NCI-H1930 (cell line): ENCODE results near the gene STAM.
"Not testable (repeated sequence)": the region's sequence is repeated elsewhere in the genome, so short reads cannot be mapped to it uniquely, and the experiment has no call there.

ENCODE experiments used
- DNase-seq, 2 experiments: peaks; one replicate each; lab custom pipeline; 2025; lab: John Stamatoyannopoulos, UW

The STAM gene

DNA sequence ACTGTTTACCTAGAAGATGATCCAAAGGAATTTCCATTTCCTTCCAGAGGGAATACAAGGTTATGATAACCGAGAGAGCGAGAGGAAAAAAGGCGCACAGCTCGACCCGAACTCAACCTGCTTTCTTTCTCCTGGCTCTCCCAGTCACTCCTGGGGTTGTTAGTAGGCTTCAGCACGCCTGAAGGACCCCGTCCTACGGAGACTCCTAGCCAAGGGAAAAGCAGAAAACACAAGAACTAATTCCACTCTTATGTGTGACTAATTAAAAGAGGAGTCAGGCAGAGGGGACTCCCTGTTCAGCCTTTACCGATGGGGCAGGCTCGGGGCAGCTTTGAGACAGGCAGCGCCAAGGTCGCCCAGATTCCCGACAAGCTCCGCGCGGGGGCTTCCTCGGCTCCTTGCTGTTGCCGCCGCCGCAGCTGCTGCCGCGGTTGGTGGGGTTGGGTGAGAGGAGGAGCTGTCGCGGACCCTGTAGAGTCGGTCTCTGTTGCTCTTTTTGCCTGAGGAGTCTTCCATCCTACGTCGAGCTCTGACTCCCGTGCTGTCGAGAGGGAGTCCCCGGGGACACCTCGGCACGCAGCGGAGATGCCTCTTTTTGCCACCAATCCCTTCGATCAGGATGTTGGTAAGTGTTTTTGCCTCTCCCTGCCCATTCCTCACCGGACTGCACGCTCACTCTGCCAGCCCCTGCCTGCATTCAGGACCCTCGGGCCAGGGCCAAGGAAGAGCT is at the start of gene STAM:
TSS of gene STAM (plus strand) at position 397 of the 730 bp plus-strand sequence. CDS start at position 586, 189 bp downstream.
- peak; percentile 32 to 73 for DNase-seq

DNA sequence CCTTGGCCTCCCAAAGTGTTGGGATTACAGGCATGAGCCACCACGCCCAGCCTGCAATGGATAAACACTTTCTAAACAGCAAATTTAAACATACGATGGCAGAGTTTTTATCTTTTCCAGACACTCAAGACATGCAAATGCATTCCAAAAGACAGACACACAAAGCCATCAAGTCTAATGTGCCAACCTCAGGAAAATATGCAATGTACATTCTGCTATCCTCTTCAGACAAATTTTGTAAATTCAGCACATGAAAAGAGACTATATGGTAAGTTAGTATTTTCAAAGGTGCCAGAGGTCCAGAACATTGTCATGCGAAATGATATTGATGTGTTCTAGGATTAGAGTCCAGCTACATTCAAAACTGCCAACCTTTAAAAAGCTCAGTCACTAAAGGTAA is 46.6 kb upstream of the STAM start:
- DNase-seq = no peak

DNA sequence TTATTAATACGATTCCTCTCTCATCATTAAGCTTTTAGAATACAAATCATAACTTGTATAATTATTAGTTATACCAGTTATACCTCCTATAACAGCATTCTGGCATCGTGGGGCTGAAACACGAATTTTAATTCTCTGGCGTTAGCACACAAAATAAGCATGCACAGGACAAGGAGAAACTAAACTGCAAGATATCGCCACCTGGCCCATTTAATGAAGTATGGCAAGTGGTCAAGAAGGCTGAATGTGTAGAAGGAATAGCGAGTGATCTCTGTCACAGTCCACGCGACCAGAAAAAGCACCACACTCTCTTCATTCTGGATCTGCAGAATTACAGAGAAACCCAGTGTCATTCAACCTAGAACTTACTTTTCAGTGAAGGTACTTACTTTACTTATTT is 44.9 kb upstream of the STAM start:
- DNase-seq = no peak

DNA sequence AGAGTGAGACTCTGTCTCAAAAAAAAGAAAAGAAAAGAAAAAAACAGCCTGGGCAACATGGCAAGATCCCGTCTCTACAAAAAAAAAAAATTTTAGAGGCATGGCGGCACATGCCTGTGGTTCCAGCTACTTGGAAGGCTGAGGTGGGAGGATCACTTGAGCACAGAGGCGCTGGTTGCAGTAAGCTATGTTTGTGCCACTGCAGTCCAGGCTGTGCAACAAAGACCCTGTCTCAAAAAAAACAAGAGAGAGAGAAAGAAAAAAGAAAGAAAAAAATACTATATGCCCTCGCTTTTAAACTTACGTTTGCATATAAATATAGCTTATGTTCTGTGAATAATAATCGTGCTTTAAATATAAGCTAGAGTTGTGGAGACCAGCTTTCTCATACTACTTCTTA is 38.0 kb upstream of the STAM start:
- DNase-seq = no peak

DNA sequence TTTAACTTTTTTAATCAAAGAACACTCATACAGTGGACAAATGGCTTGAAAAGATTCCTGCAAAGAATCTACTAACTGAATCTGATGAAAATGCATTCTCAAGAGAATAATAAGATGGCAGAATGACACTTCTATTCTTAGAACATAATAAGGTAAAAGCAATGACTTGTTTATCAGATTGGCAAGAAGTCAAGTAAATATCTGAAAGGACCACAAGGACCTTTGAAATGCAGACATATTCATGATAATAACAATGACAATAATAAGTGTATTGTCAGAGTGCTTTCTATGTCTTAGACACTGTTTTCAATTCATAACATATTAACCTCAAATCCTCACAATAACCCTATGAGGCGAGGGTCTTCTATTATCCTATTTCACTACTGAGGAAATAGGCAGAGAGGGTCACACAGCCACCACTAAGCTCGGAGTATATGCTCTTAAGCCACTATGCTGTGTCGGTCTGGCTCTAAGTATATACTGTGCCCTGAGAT is 37.4 kb upstream of the STAM start:
- no peak for DNase-seq

DNA sequence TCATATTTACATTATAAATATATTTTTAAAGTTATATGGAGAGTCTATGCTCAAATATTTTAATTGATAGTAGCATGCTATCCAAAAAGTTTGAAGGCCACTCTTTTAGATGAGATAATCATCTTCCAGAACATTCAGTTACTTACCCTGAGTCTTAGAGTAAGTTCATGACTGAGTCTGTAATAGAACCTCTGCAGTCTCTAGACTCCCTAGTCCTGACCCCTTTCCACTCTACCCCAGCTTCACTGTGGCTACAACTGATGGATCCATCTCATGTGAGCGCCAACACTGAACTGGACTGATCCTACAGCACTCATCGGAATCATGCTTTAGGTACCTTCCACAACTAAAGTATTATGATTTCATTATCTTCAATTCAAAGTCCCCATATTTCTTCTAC is 36.9 kb upstream of the STAM start:
- DNase-seq = no peak

DNA sequence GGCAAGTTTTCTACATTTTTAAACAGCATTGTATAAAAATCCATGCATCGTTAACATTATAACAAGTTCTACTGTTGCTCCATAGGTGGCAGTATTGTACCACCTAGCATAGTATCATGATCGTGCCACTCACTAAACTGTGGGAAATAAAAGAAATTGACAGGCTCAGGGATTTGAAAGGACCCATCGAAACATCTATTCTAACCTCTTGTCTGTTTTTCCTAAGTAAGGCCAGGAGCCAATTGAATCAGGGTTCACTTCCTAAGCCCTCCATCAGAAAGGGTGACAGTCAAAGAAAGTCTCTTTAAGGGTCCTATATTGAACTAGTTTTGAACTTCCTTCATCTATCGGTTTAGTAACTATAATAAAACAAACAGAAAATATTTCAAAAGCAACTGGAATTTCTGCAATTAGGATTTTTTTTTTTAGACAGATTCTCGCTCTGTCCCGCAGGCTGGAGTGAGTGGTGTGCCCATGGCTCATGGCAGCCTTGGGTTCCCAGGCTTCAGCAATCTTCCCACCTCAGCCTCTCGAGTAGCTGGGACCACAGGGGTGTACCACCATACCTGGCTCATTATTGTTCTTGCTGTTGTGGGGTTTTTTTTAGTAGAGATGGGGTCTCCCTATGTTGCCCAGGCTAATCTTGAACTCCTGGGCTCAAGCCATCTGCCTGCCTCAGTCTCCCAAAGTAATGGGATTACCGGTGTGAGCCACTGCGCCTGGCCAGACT is 36.2 kb upstream of the STAM start:
- DNase-seq = no peak

DNA sequence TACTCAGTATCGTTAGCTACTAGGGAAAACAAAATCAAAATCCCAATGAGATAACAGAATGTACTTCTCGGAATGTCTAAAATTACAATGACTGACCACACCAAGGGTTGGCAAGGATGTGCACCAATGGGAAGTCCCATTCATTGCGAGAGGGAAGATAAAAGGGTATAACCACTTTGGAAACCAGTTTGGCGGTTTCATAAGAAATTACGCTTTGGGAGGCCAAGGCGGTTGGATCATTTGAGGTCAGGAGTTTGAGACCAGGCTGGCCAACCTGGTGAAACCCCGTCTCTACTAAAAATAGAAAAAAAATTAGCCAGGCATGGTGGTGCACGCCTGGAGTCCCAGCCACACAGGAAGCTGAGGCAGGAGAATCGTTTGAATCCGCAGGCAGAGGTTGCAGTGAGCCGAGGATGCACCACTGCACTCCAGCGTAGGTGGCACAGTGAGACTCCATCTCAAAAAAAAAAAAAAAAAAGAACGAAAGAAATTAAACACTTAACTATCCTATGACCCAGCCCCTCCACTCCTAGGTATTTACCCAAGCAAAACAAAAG is 34.4 kb upstream of the STAM start:
- no peak for DNase-seq

DNA sequence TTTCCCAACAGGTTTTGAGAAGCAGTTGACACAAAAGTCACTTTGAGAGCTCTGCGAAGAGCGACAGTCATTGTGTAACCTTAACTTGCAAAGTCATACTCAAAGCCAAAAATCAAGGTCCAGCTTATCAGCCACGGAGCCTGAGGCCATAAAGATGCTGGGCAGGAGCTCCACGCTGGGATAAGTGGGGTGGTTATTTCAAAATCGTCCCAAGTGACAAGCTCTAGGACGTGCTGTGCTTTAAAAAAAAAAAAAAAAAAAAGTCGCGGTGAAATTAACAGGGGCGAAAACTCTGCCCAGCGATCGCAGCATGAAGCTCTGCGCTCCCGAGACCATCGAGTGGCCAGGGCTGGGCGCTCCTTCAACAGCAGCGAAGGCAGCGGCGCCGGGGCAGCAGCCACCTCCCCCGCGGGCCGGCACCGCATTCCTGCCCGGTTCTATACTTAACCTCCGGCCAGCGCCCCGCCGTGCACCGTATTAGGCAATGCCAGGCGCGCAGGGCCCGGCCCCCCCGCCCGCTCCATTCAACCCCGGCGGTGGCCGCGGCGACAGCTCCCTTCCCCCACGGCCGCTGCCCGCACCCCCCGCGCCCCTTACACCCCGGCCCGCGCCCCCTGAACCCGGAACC is 27.4 kb upstream of the STAM start:
- no peak for DNase-seq

DNA sequence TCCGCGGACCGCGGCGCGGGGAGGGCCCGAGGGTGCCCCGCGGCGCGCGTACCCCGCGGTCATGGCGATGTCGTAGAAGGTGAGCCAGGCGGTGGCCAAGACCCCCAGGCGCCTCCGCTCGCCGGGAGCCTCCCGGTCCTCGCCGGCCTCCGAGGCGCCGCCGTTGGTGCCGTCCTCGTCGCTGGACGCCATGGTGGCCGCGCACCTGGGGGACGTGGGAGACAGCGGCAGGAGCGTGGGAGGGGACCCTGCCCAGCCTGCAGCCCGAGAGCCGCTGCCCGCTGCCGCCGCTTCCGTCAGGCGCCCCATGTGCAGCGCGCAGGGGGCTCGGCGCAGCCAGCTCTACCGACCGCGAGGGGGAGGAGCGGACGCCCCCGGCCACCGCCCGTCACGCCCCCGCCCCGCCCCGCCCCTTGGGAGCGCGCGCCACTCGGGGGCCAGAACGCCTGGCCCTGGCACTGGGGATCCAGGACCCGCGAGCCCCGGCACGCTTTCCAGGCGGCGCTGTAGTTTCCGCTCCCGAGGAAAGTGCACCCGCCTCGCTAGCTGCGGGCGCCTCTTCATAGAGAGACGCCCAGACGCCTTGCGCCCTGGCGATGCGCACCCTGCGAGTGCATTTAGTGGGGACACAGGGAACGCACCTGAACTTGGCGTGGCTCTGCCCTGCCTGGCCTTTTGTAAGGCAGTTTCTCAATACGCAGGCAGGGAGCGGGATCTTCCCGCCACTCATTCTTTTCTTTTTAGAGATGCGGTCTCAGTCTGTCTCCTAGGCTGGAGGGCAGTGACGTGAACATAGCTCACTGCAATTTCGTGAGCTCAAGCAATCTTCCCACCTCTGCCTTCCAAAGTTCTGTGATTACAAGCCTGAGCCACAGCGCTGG is 26.7 kb upstream of the STAM start, which contains the start of gene HACD1:
TSS of gene HACD1 (minus strand) at position 344 of the 881 bp plus-strand sequence. CDS start at position 309, 35 bp downstream.
- DNase-seq = peak; percentile 30 to 40

DNA sequence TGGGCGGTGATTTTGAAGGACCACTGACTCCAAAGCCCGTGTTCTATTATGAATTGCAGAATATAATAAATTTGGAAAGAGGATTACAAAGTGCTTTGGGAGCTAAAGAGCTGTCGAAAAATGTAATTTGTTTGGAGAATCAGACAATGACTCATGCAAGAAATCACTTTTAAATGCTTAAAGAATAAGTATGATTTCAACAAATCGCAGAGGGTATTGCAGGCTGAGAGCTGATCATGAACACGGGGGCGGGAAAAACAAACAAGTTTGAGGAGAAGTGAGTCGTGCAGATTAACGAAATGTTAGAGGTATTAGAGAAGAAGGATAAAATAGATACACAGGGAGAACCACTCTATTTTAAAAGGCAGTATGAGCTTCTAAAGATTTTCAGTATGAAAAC is 21.9 kb upstream of the STAM start:
- DNase-seq = no peak

DNA sequence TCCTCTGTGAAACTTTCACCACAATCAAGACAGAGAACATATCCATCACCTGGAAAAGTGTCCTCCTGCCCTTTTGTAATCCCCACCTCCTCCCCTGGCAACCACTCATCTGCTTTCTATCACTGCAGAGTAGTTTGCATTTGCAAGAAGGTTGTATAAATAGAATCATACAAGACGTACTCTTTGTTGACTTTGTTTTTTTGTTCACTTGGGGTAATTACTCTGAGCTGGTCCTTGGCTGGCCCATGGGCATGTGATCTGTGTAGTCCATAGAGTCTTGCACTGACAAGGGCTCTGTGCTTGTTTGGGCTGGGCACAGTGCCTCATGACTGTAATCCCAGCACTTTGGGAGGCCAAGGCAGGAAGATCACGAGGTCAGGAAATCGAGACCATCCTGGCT is 19.0 kb upstream of the STAM start:
- no peak for DNase-seq

DNA sequence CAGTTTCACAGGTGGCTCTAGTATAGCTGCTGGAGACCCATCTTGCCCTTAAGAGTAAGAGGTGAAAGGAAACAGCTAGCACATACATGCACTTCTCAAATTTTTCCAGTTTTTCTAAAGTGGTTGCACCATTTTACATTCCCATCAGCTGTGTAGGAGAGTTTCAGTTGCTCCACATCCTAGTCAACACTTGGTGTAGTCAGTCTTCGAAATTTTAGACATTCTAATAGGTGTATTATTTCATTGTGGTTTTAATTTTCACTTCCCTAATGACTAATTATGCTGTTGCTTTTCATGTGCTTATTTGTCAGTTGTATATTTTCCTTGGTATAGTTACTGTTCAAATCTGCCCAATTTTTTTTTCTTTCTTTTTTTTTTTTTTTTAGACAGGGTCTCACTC is 17.3 kb upstream of the STAM start:
- DNase-seq = no peak

DNA sequence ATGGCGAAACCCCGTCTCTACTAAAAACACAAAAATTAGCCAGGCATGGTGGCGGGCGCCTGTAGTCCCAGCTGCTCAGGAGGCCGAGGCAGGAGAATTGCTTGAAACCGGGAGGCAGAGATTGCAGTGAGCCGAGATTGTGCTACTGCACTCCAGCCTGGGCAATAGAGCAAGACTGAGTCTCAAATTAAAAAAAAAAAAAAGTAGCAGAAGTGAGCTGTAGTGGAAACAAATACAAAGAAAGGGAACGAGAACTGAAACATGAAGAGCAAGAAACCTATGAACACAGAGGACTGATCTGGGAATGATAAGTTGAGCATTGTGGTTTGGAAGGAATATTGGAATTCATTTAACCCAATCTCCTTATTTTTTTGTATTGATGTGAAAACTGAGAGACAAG is 11.4 kb upstream of the STAM start:
- DNase-seq = not testable (repeated sequence)

DNA sequence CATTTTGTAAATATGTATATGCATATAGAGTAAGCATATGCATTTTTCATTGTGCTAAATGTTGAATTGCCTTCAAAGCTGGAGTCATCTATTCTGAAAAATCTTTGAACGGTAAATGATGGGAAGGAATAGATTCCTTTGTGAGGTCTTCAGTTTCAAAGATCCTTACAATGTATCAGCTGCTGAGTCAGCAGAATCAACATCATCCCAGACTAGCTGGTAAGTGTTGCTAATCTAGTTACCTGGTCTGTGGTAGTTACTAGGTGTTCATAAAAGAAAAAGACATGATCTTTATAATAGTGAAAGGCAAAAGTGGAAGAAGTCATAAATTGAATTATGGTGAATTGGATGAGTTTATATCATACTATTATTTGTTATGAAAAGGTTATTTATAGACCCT is 10.6 kb upstream of the STAM start:
- DNase-seq = no peak

DNA sequence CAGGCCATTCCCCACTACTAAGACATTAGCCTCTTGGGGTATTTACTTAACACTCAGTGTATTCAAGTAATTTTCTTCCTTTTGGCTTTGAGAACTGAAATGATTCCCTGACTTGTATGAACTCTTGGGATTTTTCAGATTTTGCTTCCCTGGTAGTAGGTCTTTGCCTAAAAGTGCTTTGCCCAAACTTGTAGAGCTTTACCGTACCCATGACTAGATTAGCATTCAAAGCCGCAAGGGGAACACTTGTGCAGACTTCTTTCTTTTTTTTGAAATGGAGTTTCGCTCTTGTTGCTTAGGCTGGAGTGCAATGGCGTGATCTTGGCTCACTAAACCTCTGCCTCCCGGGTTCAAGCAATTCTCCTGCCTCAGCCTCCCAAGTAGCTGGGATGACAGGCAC is 6.1 kb upstream of the STAM start:
- no peak for DNase-seq

DNA sequence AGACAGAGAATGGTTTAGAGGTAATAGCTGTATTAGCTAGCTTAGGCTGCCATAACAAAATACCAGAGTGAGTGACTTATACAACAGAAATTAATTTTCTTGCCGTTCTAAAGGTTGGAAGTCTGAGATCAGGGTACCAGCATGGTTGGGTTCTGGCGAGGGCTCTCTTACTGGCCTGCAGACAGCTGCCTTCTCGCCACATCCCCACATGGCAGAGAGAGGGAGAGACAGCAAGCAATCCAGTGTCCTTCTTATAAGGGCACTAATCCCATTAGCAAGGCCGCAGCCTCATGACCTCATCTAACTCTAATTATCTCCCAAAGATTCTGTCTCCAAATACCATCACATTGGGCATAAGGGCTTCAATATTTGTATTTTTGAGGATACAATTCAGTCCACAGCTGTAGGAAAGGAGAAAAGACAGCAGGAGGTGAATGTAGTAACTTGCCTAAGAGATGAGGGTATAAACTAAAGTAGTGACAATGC is 3.6 kb upstream of the STAM start:
- DNase-seq = no peak

DNA sequence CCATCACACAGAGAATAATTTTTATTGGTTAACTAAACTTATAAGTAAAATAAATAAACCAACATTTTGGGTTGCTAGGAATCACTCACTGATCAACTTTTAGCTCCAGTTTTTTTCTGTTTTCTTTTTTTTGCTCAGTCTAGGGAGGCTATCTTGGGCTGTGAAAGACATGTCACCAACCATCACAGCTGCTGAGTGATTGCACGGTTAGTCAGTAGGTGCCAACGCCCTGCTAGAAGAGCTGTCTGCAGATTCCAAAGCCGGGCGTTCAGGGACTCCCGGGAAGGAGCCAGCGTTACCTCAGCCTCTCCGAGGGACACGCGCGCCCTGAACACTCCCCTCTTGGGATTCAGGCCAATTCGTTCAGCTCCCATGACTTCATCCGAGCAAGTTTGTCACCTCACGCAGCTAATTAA is 604 bp upstream of the STAM start:
- DNase-seq = no peak

DNA sequence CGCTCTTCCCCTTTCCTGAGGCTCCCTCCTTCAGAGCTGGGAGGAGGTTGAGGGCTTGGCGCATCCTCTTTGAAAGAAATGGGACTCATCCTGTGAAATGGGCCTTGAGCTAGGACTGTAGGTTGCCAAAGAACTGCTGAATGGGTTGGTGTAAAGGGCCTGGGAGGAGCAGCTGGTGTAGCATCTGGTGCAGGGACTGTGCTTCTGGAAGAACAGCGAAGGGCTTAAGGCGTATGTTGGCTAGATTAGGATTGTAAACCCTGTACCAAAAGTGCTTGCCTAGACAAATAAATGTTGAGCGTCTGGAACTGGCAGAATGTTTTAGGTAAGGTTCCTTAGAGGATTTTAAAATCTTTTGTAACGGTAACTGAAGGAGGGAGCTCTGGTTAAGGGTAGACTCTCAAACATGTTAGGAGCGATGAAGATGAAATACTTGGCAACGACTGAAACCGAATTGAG is 563 bp downstream of the STAM start:
- no peak for DNase-seq

DNA sequence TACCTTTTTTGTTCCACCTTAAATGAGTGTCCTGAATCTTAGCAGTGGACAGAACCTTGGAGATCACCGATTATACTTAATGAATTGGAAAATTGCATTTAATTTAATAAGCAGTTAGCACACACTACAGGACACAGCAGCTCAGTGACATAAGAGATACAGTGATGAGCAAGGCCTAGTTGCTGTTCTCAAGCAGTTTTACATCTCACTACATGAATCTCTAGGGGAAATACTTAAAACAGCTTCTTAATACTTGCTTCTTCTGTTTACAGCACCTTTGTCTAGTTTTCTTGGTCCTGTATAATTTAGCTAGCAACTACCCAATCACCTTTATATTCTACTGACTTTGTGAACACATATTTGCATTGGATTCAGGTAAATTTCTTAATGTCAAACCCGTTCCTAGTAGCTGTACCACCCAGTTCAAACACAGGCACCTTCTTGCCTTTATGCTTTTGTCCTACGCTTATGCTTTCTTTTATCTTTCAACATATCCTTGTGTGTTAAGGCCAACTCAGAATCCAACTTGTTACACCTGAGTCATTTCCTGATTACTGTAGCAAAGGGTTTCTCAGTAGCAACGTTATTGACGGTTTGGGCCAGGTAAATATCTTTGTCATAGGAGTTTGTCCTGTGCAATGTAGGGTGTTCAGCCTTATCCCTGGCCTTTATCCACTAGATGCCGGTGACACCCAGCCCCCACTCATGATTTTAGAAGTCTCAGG is 1.8 kb downstream of the STAM start:
- DNase-seq = no peak

DNA sequence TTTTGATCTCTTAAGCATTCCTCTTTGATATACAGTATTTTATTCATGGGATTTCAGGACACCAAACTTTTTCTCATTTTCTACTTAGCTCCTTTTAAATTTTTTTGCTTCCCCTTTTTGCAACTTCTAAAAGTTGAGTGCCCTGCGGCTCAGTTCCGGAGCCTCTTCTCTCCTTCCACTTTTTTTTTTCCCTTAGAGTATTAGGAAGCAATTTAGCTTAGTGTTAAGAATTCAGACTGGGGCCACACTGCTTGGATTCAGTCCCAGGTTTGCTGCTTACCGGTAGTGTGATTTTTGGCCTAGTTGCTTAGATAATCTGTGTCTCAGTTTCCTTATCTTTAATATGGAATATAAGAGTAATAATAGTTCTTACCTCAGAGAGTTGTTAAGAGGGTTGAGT is 3.4 kb downstream of the STAM start:
- DNase-seq = no peak
